Measurements from ENCODE around the gene CCDC50.

- TF ChIP-seq, protein P1, sequence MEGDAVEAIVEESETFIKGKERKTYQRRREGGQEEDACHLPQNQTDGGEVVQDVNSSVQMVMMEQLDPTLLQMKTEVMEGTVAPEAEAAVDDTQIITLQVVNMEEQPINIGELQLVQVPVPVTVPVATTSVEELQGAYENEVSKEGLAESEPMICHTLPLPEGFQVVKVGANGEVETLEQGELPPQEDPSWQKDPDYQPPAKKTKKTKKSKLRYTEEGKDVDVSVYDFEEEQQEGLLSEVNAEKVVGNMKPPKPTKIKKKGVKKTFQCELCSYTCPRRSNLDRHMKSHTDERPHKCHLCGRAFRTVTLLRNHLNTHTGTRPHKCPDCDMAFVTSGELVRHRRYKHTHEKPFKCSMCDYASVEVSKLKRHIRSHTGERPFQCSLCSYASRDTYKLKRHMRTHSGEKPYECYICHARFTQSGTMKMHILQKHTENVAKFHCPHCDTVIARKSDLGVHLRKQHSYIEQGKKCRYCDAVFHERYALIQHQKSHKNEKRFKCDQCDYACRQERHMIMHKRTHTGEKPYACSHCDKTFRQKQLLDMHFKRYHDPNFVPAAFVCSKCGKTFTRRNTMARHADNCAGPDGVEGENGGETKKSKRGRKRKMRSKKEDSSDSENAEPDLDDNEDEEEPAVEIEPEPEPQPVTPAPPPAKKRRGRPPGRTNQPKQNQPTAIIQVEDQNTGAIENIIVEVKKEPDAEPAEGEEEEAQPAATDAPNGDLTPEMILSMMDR (IDR thresholded peaks at IDR 0.05; ENCODE audit: borderline replicate concordance, extremely low read depth, low read length, poor library complexity, severe bottlenecking): no peak
- no peak for TF ChIP-seq EZH2 (IDR thresholded peaks at IDR 0.05; ENCODE audit: borderline replicate concordance, low read depth, low read length, severe bottlenecking)
Observed at GRCh38 chr3:191296041-191296541, 33.1 kb upstream of the CCDC50 start.
